HS-27A (cell line): ENCODE results near the gene LRRN4.

Experiments used
- DNase-seq: peaks from one replicate; pipeline ENCODE4 v3.0.0-alpha.2; 2012; ENCODE audit warnings: low read depth, missing footprints

LRRN4 gene

DNA sequence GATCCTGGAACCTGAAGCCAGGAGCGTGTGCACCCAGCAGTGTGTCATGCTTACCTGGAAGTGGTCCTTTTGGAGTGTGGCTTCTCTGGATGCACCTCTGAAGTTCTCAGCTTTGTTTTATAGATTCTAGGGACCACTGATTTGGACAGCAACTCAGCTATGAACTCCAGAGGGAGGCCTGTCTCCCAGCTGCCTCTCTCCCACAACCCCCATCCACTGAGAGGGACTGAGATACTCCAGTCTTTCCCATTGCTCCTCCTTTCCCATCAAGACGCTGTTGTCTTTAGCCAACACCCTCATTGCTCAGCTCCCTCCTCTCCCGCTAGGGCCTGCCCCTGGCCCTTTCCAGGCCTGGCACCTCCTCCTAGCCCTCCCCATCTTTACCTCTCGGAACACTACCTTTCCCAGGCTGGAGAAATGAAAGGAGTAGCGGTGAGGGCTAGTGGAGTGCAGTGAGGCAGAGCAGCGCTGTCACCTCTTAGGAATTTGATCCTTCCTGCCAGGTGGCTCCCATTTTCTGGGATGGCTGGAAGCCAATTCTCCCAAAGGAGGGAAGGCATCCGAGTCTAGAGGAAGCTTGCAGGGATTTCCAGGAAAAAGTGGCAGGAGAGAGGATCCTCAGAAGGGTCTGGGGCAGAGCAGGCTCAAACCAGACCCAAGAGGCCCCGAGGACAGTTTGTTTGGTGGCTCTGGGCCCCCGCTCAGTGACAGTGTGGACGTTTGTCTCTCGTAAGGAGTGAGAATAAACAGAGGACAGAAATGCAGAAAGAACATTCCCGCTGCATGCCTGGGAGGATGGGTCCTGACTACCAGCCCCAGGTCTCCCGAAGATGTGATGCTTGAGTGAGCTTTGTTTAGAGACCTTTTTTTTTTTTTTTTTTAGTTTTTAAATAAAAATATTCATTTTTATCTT is at the start of gene LRRN4:
TSS of gene LRRN4 (minus strand) at position 285 of the 913 bp plus-strand sequence. CDS start 1,261 bp downstream, outside the sequence.
- DNase-seq, result peak; percentile 12

DNA sequence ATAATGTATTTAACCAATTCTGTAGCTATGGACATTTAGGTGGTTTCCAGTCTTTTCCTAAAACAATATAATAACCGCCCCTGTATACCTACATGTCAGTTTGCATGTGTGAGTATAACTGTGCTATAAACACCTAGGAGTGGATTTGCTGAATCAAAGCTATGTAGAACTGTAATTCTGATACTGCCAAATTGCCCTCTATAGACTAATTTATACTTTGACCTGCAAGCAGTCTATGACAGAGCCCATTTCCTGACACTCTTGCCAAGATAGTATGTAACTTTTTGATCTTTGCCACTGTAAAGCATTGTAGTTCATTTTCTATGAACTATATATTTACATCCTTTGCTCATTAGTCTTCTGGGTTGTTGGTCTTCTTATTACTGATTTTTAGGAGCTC is 49.4 kb upstream of the LRRN4 start:
- DNase-seq, result no peak

DNA sequence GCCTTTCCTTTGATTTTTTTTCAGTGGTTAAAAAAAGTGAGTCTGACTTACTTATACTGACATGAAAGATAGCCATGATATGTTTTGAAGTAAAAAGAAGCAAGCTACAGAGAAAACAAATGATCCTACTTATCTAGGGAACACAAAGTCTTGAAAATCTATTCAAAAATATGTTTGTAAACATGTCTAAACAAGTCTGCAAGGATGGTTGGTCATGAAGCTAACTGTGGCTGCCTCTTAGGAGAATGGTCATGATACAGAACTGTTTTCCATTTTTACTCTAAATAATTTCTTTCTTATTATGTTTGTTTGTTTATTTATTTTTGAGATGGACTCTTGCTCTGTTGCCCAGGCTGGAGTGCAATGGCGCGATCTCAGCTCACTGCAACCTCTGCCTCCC is 47.5 kb upstream of the LRRN4 start:
- no peak for DNase-seq

DNA sequence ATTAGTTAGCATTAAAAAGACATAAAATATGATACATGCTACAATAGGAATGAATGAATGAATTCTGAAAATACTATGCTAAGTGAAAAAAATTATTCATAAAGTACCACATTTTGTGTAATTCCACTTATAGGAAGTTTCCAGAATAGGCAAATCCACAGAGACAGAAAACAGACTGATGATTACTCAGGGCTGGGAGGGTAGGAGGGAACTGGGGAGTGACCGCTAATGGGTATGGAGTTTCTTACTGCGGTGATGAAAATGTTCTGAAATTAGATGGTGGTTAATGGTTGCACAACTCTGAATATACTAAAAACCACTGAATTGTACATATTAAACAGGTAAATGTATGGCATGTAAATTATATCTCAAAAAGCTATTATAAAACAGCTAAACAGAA is 46.4 kb upstream of the LRRN4 start:
- no peak for DNase-seq

DNA sequence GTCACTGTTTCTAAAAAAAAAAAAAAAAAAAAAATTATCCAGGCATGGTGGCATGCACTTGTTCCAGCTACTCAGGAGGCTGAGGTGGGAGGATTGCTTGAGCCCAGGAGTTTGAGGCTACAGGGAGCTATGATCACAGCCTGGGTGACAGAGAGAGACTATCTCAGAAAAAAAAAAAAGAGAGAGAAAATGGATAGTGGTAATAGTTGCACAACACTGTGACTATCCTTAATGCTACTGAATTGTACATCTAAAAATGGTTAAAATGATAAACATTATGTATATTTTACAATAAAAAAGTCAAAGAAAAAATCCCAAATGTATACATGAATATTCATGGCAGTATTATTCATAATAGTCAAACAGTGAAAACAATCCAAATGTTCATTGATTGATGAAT is 46.0 kb upstream of the LRRN4 start:
- DNase-seq, result no peak

DNA sequence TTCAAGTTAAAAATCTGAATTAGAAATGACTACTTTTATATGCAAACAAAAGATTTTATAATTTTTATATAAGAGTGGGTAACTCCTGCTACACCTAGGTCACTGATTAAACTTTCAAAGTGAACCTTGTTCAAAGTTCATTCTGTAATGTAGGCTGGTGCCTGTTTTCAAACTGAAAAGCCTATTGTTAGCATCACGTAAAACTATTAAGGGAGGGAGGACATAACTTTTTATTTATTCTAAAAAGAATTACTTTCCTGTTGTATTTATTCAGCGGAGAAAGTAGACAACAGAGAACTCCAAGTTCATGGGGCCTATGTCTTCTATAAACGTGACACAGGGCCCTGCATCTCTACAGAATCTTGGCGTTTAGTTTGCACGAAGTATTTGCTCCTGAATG is 41.5 kb upstream of the LRRN4 start:
- no peak for DNase-seq

DNA sequence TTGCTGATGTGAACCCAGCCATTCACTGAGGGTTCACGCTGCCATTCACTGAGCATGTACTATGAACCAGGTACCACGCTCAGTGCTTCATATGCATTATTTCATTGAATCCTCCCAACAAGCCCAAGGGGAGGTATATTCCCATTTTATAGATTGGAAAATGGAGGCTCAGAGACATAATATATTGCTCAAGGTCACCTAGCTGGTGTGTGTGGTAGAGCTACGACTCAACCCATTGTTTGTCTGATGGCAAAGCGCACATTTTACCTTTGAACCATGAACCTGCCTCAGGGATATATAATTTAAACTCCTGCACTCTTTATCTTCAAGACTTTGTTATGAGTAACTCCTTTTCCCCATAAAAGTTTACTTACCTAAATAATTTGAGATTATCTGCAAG is 40.7 kb upstream of the LRRN4 start:
- DNase-seq, result no peak

DNA sequence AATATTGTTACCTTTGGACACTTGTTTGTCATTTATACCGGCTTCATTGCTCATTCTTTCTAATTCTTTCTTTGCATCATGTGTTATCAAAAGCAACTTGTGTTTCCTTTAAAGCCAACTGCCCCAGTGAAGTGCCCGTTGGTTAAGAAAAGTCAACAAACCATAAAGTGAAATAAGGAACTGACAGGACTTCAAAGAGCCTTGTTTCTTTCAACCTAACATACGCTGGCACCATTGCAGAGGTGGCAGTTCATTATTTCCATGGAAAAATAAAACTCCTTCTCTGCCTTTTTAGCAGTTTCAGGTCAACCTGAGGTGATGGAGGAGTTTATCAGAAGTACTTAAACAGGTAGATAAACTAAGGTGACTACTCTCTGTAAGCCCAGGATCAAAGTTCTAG is 40.2 kb upstream of the LRRN4 start:
- DNase-seq, result no peak

DNA sequence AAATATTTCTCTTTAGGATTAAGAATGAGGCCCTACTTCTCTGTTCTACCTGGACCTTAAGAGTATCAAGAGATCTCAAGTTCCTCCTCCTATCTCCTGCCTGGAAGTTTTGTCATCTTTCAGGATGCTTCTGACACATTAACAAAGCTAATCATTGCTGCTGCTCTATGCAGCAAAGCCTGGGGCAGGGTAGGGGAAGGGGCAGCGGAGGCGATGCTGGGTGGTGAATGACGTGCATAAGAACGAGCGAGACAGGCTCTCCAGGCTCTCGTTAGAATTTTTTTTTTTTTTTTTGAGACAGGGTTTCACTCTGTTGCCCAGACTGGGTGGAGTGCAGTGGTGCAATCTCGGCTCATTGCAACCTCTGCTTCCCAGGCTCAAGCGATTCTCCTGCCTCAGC is 37.8 kb upstream of the LRRN4 start:
- DNase-seq, result no peak

DNA sequence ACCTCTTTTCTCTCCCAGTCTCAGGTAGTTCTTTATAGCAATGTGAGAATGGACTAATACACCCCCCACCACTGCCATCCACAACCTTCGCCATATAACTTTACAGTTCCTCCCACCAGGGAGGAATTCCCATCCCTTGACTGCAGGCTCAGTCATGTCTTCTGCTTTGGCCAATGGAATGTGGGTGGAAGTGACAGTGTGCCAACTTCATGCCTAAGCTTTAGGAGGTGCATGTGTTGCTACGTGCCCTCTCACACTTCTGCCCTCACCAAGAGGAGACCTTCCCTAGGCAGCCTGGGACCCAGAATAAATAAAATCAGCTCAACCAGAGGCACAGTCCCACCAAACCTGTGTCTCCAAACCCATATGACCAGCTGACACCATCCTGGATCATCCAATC is 33.0 kb upstream of the LRRN4 start:
- DNase-seq, result no peak

DNA sequence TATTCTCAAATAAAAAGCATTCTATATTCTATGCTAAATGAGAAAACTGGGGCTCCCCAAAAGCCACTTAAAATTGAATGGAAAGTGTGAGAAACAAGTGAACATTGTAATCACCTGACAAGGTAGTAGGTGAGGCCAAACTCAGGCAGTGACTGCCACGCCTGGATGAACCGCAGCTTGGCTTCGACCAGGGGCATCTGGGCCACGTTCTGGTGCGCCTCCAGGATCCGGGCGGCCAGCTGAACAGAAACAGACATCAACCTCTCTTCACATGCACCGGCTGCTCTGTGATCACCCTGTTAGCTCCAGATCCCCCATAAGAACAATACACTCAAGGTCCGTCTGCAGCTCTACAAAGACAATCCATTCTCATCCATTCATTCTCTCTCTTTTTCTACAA is 30.1 kb upstream of the LRRN4 start:
- no peak for DNase-seq

DNA sequence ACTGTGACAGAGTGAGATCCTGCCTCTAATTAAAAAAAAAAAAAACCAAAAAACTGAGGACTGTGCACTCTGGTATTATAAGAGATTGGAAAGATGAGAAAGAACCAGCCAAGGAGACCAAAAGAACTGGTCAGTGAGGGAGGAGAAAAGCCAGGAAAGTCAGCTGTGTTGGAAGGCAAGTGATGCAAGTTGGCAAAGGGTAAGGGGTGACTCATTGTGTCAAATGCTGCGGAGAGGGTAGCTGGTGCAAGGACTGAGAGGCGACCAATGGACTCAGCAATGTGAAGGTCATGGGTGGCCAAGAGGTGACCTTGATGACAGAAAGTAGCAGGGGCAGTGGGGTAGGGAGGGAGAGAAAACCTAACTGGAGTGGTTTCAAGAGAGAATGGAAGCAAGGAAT is 27.4 kb upstream of the LRRN4 start:
- no peak for DNase-seq

DNA sequence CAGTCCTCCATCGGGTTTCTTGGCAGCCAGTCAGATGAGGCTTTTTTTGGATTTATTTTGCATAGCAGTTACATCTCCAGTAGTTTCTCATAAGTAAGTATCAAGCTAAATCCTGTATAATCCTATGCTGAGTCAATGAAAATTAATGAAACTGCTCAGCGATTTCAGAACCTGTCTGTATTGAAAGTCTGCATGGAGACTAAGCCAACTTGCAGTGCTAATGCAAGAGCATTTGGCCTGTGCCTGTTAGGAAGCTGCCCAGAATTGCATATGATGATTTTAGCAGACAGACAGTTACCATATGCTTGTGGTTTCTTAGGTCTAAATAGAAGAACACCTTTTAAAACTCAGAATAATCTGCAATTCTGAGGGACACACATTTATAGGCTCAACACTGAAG is 25.2 kb upstream of the LRRN4 start:
- DNase-seq, result no peak

DNA sequence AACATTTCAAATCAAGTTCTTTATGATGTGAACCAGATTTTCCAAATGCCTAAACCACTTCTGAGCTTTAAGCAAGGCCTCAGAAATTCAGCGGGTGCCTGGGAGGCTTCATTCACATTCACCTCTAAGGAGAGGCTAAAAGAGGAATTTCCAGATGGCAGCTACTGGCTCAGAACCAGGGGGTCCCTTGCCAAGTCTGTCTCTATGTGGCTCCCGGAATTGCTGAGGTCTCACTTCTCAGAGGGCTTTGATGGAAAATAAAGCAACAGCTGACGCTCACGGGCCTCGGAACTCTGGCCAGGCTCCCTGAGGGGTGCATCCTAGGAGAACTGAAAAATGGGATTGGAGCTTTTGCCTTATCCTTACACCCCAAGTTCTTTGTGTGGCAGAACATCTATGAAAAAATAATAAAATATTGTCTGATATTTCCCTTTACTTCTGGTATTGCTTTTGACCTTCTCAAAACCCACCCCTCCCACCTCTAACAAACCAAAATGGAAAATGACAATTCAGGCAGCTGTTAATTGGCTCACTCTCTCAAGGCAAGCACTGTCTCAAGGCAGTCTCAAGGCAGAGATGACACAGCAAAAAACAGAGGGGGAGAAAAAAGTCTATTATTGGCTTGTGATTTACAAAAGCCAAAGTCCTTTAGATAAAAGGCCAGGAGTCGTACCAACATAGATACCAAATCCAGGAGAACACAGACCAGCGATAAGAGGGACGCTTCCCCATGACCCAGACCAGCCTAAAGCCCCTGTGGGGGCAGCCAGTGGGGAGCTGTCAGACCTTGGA is 21.8 kb upstream of the LRRN4 start:
- DNase-seq, result no peak

DNA sequence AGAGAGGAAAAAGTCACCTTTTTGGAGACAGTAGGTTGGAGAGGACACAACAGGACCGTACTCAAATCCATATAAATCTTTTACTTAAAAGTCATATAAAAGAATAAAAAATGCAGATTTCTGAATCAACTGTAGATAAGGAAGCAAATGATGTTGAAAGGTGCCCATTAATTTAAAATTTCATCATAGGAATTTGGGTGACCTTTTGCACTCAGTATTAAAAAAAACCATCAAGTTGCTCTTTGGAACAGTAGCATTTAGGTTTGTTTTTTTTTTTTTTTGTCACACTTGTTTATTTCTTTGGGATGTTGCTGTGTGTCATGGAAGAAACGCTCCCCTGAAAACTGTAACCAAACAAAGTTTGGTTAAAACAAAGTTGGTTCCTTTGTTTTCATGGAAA is 20.9 kb upstream of the LRRN4 start:
- no peak for DNase-seq

DNA sequence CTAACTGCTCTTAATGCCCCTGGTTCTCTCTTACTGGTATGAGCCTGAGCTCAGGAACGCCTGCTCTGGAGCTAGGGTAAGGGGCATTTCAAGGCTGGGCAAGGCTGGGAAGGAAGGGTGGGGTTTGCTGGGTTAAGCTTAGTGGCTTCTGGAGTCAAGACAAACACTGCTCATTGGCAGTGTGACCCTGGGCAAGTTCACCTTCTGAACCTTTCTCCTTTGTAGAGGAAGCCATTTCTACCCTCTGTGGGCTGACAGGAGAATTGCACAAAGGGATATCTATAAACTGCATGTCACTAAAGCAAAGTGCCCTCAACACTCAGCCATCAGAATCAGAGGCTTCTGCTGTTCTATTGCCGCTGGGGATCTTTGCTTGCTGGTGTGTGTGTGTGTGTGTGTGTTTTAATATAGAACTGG is 20.3 kb upstream of the LRRN4 start:
- no peak for DNase-seq

DNA sequence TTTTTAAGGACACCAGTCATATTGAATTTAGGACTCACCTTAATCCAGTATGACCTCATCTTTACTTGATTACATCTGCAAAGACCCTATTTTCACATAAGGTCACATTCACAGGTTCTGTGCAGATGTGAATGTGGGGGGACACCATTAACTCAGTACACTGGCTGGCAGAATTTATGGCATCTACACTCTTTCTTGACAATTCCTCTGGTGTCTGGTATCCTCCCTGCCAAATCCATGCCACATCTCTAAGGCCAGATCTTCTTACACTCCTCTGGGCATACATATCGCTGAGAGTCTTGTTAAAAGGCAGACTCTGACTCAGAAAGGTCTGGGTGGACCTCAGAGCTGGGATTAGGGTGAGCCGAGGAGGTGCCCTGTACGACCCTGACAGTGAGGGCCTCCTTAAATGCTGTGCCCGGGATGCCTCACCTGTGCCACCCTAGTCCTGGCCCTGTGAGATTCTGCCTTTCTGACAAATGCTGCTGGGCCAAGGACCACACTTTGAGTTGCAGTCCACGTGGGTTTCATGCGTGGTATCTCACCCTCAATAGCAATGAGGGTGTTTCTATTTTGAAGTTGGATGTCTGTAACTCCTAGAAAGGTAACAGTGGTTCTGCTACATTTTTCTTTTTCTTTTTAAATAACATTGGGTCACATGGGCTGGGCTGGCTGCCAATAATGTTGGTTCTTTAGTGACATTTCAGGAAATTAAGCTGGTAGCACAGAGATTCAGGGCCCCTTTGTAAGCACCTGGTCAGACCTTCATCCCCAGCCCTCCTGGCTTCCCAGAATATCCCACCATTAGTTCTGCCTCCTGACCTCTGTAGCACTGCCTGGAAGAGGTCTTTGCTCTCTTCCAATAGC is 17.2 kb upstream of the LRRN4 start:
- no peak for DNase-seq

DNA sequence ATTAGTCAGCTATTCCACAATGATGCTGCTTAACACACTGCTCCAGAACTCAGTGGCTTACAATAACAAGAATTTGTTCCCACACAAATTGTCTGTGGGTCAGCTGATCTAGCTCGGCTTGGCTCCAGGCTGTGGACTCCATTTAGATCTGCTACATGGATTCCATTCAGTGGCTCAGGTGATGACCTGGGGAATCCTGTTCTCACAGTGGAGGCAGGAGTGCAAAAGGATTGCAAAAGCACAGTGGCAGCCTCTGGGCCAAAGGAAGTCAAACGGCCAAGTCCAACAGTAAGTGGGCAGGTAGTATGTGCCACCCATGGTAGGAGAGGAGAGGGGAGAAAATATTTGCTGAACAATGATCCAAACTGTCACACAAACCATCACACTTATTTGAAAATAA is 15.8 kb upstream of the LRRN4 start:
- DNase-seq, result no peak

DNA sequence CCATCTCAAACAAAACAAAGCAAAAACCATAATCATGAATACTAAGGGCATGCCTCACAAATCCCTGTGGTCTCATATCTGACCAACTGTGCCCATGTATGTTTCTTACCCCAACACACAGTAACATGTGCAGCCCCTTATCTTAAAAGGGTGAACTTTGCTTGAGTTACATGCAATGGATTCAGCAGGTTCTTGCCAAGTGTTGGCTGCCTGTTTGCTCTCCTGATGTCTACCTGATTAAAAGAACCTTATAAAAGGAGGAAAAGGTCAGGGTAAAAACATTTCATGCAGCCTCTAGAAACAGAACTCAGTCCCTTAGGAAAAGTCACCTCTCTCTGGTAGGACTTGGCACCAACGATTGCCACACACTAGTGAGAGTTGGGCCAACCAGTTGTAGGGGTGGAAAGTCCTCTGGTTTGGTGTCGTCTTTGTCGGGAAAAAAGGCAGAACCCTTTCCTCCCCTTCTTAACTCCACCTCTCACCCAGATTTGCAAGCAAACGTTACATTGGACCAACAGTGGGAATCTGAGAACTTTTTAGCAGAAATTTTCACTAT is 14.0 kb upstream of the LRRN4 start:
- DNase-seq, result no peak

DNA sequence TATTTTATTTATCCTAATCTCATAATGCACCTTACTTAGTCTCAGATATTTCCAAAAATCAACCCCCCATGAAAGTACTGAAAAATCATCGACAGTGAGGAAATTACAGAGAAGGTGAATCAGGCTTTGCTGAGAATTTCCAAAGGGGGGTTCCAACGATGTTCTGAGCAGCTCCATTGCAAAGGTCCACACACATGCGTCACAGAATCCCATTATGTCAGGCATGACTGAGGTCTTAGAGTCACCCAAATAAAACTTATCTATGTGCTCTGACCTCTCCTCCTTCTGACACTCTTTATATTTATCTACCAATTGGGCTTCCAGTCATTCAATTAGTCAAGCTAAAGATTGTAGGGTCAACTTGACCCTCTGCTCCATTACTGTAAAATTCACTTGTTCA is 12.7 kb upstream of the LRRN4 start:
- no peak for DNase-seq

DNA sequence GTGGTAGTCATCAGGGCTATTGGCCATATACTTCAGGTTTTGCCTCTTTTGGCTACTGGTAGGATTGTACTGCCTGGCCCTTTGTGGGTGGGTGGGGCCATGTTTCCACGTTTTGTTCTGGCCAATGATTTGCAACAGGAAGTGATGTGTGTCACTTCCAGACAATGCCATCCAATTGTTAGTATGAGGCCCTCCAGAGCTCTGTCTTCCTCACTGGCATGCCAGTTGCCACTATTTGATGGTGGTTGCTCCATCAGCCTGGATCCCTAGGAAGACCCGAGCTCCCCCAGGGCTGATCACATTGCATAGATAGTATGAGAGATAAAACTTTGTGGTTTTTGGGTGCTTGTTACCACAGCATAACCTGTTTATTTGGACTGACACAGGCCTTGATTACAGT is 7.7 kb upstream of the LRRN4 start:
- no peak for DNase-seq

DNA sequence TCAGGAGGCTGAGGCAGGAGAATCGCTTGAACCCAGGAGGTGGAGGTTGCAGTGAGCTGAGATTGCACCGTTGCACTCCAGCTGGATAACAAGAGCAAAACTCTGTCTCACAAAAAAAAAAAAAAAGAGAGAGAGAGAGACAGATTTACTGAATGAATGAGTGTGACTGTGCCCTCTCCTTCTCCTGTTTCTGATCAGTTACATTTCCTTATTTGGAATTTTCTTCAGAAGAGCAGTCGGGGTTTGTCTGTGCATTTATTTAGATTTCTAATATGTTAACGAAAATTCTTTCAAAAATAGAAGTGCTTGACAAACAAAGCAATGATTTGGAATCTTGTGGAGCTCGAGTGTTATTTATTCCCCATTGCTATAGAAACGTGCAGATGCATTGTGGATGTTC is 6.4 kb upstream of the LRRN4 start:
- no peak for DNase-seq
